NCI-H446 (cell line): ENCODE measurements around the gene FOXA1.

ENCODE experiments used
- DNase-seq, 2 experiments: peaks; one replicate each; lab custom pipeline; 2025; lab: John Stamatoyannopoulos, UW

FOXA1 gene

DNA sequence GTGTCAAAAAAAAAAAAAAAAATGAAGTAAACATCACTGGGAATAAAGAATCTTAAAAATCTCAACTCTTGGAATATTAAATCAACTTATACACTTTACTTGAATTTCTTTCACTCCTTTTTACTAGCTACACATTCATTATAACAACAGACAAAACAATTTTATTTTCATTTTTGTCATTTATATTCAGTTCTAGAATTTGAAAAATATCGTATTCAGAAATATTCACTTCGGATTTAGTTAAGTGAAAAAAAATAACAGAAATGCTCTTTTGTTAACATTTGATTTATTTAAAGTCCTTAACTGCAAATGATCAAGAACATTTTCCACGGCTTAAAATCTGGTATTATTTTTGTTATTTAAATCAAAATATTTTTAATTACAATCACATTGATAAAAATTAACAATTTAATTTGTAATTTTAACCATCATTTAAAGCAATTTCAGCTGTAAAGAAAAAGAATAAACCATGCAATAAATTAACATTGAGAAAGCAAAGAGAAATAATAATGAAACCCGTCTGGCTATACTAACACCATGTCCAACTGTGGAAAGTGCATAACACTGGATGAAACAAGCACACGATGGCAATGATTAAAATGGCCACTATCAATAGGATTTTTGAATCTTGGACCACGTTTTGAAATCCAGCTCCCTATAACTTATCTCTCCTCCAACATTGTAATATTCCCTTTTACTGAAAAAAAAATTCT, 5.2 kb downstream of the FOXA1 start:
- DNase-seq: no peak

DNA sequence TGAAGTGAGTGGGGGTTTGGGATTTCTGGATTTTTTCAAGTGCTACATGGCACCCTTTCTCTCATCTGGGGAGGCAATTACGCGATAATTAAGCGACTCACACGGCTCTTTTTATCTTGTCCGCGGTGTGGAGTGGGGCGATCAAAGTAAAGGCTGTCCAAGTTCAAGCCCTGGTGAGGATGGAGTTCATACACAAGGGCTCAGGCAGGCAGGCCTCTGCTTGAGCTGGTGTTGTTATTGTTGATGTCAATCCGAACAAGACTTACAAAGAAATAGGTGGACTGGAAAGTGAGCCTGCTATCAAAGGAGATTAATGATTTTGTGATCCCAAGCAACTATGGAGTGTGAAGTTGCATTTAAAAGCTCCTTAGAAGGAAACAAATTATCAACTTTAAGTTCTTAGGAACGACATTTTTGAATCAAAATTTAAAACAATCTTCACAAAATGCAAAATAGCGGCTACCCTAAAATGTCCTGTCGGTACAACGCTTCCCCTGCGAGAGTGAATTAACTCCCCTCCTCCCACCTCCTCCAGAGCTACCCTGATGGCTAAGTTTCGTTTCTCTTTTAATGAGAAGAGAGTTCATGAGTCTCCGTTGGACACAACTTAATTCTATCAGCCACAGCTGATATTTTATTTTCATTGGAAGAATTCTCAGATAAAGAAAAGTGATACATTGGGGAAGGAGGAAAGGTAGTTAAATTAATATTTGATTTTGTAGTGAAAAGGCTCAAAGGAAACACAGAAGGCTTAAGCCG, 5.9 kb downstream of the FOXA1 start:
- no peak for DNase-seq

DNA sequence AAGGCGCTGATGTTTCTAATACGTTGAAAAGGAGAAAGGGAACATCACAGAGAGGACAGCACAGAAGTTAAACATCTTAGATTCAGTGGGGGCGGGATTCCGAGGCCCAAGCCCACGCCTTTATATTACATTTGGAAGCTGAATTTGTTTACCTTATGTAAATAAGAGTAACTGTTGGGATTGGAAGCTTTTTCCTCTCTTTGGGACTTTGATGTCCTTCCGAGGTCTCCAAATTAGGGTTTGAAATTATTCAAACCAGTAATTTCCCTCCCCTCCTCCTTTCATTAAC, 6.4 kb downstream of the FOXA1 start:
- no peak for DNase-seq

DNA sequence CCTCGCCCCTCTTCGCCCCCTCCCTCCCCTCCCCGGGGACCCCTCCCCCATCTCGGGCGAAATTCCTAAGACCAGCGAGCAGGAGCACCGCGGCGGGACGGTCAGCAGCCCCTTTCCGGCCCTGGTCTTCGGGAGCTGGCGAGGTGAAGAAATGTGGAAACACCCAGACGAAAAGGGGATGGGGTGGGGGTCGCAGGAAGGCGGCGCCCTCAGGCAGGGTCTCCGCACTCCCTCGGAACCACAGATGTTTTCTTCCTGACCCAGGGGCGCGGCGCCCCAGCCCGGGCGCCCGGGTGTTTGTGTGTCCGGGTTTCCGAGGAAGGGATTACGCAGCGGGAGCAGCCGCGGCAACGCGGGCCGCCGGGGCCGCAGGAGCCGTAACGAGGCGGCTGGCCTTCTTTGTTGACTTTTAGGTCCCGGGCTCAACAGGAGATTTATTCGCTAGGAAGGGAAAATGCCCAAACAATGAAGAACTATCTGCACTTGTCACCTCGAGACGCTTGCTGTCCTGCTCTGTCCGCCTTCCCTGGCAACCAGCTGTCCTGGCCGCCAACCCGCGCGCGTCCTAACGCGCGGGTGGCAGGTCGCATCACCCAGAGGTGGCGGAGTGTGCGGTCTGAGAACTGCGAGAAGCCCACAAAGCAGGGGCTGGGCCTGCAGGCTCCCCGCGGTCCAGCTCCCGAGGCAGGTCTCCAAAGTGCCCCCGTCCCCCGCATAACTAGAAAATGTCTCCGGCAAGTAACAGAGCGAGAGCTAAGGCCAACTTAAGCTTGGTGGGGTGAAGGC, 7.0 kb downstream of the FOXA1 start:
- DNase-seq: no peak

DNA sequence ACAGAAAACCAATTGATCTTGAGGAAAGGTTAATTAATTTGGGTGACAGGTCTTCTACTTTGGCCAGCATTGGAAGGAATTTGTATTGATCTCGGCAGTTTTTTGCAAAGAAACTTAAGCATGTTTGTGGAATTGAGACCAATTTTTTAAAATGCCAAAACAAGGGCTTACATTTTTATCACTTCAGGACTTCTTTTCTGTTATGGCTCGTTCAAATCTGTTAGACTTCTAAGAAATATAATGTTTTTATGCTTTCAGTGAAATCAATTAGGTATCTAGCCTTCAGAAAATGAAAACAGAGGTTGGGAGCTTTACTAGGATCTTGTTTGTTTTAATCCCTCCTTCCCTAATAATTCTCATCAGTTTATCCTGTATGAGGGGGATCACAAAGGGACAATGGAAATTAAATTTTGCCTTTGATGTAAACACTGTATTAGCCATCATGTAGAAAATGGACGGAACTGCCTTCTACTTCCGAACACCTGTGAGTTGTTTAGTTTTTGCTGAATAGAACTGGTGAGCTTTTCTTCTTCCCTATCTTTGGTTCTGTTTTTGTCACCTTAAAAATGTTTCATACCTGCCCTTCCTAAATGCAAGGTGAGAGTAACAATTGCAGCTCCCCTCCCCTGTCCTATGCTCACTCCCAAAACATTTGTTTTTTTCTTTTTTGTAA, 7.8 kb downstream of the FOXA1 start:
- no peak for DNase-seq

DNA sequence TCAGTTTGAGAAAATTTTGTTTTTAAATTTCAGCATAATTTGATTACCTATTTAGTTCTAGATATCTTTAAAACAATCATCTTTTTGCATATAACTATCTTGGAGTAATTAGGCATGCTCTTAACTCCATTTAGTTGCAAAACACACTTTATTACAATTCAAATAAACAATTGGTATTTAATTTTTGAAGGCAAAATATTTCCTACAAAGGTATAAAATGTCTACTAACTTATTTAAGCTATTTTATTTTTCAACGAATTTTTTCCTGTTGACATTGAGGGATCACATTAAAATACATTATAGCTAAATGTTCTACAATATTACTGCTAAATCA, 8.3 kb downstream of the FOXA1 start:
- no peak for DNase-seq

DNA sequence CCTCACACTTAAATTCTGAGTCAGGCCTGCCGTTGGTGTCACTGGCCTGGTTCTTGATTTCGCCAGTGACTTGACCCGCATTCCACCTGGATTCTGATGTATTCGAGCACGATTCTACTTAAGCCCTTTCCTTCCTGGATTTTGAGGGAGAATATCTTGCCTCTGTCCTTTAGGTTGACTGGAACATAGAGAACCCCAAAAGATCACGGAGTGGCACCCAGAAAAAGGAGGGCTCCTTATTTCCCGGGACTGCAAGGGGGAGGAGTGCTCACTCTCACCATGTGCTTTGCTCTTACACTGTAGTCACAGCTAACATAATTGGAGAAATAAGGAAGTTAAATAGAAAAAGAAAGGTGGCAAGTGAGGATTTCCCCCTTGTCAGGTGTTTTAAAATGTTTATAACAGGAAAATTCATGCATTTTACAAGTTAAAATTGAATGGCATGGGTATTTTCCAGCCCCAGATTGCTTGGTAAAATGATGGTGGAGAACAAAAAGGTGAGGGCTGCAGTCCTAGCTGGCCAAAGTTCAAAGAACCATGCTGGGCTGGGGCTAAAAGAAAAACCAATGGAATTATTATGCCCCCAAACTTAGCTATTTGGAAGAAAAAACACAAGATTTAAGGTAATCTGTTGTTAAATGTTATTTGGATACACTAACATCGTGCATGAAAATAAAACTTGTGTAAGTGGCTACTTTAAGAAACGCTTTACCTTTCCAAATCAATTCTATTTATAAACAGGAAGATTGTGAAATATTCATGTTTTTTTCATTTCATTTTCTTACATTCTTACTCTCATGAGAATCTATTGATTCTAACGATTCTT, 8.9 kb downstream of the FOXA1 start:
- DNase-seq: no peak

DNA sequence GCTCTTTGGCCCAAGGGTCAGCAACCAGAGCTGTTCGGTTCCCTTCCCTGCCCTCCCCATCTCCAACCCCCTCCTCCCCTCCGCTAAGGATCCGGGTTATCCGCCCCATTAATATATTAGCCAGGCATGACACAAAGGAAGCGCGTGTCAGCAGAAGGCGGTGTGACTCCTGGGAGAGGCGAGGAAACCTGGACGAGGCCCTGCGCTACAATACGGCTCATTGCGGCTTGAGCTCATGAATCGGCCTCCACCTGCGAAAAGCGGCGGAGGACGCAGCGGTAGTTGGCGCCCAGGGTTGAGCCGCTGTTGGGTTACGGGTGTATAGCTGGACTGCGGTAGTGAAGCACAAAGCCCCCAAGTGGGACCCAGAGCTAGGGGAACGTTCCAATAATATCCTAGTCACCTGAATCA, 9.9 kb downstream of the FOXA1 start:
- no peak for DNase-seq

DNA sequence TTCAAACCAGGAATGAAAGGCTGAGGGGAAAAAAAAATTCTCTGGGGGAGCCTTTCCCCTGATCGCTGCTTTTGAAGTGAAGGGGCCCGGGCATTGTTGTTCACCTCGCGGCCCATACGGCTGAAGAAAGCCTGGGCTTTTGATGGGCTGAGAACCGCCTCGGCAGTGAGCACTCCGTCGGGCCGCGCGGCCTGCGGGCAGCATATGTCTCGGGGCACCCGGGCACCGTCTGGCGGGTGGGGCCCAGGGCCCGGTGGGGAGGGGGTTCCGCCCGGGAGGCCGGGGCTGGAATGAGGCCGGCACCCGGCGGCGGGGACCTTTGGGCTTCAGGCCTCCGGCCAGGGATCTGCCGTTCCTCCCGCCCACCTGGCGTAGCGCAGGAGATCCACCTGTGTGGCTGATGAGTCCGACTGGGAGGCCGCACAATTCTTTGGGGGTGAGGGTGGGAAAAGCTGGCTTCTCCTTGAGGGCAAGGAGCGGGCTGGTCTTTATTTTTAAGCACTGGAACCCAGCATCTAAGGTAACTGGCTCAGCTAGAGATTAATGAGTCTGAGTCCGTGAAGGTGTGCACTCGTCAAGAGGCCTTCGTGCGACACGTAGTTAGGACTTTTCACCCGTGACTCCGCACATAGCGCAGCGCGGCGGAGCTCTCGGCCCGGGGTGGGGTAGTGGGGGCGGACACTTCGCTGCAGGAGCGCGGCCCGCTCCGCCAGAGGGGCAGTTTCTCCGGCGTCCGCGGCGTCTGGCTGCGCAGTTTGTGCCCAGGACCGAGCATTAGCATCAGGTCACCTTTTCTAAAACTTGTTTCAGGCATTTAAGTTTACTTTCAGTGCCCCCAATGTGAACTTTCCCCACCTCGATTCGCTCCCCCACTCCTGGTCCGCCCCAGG, 10.6 kb downstream of the FOXA1 start:
- DNase-seq: no peak

DNA sequence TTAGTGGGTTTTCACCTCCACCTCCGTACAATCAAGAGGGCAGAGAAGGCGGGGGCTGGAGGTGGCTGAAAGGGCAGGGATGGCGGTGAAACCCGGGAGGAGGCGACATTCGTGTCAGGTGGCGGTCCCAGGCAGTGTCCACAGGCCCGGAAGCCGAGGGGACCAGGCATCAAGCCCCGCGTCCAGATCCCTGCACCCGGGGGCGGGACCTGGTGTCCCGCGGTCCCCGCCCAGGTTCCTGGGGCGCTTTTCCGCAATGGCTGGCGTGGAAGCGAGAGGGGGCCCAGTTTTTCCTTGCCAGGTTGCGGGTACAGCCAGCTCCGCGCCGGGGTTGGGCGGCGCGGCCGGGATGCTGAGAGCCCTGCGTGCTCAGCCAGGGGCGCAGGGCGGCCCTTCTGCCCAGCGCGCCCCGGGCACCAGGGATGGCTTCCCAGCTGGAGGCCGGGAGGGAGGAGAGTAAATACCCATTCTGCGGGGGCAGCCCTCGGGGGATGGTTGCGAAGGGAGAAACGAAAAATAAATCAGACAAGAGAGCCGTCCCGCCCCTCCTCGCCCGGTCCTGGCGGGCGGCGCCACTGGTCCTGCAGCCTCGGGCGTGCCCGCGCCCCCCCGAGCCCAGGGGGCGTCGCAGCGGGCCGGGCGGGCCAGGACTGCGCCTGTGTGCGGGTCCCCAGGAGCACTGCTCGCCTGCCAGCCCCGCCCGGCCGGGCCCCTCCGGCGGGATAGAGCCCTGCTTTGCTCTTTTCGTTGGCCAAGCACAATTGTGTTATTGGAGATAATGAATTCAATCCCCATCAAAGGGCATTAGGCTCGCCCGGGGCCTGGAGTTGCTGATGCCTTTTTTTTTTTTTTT, 11.5 kb downstream of the FOXA1 start:
- DNase-seq: no peak

DNA sequence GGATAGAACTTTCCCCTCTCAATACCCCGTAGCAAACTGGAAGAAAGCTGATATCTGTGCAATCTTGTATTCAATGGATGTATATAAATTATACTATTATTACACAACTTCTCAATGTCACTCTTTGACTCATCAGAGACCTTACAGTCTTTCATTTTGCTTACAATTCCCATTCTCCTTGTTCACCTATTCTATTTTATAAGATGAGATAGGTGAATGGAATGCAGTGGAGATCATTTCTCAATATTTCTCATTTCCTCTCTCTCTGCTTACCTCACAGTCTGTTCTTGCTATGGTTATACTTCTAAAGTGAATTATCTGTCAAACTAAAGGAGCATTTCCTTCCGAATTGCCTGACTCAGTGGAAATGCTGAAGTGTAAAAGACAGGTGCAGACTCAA, 14.9 kb downstream of the FOXA1 start:
- no peak for DNase-seq

DNA sequence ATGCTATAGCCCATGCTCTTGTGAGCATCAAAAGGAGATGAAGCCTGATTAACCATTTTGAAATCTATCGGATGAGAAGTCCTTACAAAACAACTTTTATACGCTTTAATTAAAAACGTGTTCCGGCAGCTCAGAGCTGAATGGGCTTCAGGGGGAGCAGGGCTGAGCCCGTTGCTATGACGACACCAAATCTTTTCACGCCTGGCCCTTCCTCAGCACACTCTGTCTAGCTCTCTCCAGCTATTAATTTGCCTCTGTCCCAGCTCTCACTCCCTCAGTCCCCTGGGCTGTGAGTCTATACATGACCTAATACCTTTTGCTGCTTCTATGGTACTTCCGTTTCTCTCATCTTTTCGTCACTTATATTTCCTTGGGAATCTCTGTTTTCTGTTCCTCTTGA, 15.8 kb downstream of the FOXA1 start:
- DNase-seq: no peak

DNA sequence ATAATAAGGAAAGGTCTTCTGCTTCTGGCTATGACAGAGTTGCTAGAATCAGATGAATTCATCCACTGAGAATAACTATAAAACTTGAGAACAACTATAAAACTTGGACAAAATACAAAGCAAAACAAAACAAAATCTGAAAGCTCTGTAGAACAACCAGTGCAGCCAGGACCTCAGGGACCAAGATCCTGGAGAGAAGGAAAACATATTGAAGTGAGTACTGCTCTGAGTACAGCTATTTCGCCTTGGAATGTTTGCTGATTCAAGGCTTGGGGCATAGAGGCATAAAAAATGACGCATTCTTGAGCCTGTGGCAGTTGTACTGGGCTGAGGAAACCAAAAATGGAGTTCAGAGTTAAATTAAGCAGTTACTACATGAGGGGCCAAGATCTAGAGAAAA, 21.7 kb downstream of the FOXA1 start:
- no peak for DNase-seq

DNA sequence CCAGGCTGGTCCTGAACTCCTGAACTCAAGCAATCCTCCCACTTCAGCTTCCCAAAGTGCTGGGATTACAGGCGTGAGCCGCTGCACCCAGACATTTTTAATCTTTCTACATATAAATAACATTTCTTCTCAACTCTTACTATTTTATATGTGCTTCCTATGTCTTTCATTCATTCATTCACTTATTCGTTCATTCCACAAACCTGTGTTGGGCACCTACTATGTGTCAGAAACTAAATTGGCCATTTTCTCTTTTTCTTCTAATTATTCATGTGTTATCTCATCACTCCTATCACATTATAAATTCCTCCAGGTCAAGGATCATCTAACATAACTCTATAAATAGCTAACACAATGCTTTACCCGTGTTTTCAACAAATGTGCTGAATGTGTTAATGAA, 23.7 kb downstream of the FOXA1 start:
- no peak for DNase-seq

DNA sequence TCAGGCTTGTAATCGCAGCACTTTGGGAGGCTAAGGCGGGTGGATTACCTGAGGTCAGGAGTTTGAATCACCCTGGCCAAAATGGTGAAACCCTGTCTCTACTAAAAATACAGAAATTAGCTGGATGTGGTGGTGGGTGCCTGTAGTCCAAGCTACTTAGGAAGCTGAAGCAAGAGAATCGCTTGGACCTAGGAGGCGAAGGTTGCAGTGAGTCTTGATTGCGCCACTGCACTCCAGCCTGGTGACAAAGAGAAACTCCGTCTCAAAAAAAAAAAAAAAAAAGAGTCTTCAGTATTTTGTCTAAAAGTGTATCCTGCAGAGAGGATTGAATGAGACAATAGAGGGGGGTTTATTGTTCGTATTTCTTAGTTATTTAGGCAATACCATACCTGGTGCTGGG, 25.3 kb downstream of the FOXA1 start:
- DNase-seq: no peak

DNA sequence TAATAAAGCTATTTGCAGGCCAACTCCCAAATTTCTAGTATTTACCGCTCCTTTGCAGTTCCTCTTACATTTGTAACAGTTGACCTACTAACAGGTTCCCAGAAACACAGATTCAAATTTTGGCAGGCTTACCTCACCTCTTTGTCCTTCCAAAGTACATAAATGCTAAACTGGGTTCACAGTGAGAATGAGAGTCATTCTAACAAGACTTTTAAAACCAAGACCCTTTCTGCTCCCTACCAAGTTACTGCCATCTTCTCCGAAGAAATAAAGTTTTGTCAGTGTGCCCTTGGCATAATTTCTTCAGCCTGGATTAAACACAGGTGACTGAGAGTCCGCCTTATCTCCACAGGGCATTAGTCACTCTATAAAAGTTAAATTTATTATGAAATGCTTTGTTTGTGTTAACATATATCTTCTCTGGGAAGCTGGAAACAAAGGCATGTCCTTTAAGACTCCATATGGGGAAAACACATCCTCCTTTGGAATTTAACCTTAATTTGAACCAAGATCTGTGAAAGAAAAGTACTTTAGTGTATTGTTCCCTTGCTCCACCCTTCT, 28.2 kb downstream of the FOXA1 start:
- DNase-seq: no peak

DNA sequence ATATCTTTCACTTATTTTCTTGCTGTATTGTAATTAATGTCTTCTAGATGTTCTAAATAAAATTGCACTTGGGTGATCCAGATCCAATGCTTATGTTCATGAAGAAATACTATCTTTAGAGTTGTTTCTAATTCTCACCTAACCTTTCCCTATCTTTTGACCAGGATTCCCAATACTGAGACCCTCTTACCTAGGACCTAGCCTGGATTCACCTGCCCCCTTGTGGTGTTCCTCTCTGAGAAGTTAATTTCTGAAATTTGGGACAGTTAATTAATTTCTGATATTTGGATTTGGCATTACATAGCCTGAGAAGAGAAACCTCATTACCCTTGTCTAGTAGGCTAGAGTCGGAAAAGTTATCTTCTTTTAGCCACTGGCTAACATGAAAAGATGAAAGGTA, 29.5 kb downstream of the FOXA1 start:
- peak in 1 of 2 experiments; percentile 21 for DNase-seq

DNA sequence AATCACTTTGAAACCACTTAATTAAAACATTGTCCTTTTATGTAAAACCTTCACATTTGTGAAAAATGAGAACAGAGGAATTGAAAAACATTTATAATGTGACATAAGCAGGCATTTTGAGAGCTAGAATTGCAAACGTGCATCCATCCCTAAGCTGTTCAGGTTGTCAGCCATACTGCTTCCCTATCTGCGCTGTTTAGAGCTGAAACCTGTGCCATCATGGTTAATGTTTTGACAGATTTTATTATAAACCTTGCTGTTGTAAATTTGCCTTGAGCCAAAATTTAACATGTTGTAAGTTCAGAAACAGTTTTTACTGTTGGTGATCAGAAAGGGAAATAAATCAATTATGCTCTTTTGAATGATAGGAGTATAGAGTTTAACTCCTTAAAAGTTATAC, 31.9 kb downstream of the FOXA1 start:
- DNase-seq: no peak

DNA sequence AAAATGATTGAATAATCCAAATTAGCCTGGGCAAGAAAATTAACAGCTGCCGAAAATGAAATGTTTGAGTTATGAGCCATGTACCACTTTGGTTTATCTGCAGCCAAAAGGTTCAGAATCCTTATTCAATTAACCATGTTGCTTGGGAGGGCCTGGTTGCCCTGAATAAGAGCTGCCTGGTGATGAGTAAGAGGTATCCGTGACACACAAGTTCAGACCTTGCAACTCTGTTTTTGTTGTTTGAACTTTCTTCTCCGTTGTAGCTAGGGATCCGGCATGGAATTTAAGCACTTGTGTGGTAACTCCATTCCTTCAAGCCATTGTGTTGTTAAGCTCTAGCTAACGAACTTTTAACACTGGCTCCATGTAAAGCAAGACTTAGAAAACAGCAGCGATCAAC, 35.7 kb downstream of the FOXA1 start:
- no peak for DNase-seq

DNA sequence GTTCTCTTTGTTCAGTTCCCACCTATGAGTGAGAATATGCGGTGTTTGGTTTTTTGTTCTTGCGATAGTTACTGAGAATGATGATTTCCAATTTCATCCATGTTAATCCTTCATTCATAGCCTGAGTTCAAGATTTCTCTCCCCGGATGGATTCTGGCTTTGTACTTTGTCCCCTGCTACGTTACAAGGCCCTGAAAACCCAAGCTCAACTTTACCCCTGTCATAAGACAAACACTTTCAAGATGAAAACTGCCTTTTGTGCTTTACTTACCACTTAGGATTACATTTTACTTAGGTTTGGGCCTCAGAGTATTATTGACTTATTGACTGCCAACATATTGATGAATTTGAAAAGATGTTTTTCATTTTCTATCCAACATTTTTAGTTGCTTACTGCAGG, 36.3 kb downstream of the FOXA1 start:
- DNase-seq: no peak
